A673 (cell line): ENCODE data around the gene EPHA5.

Source experiments
- CTCF ChIP-seq: fragments of 300-800, 200-600 bp; sonication (generic); conservative IDR thresholded peaks from 2 replicates; pipeline ENCODE4 v1.5.1; 2017; ENCODE audit warnings: low read depth, mild to moderate bottlenecking, antibody characterized with exemption, low read length, moderate library complexity, mixed read lengths
- EZH2 ChIP-seq: fragments of 200-600 bp; sonication (generic); IDR thresholded peaks from 2 replicates; pipeline ENCODE4 v1.6.1; 2017; ENCODE audit warnings: borderline replicate concordance, low read depth, mild to moderate bottlenecking, mixed read lengths, antibody characterized with exemption, low read length; ENCODE audit not compliant: poor library complexity, severe bottlenecking

DNA sequence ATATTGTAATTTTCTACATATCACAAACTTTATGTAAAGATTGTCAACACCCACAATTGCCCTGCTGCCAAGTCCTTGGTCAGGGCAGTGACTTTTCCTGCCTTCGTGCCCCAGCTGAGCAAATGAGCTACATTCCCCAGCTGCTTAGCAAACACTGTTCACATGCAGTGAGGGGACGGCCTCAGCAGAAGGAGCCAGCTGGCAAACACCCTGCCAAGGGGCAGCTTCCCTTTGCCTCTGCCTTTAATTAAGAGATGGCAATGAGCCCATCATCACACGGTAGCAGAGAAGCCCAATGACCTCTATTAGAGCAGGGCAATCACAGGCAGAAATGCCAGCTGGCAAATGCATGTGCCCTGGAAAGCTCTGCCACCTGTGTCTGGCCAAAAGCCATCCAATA, 253.4 kb downstream of the EPHA5 start:
- no peak for TF ChIP-seq CTCF
- no peak for TF ChIP-seq EZH2
